GM19455 (cell line): ENCODE results near the gene AHSA1.
"Not testable (repeated sequence)": the region's sequence is repeated elsewhere in the genome, so short reads cannot be mapped to it uniquely, and the experiment has no call there.

Experiments used
- ATAC-seq: cut with Tn5 transposase; IDR thresholded peaks from one replicate; pipeline ENCODE4 v1.9.1; 2021; ENCODE audit not compliant: unreplicated experiment

The AHSA1 gene

GRCh38 chr14:77457522-77458248, at the start of gene AHSA1, which contains the start of gene VIPAS39:
AHSA1 (plus strand) TSS chr14:77458093; CDS start chr14:77458190, 97 bp downstream.
VIPAS39 (minus strand) TSS chr14:77457601; CDS start chr14:77454102, 3,499 bp downstream.
- peak; percentile 87 for ATAC-seq

GRCh38 chr14:77409131-77409533, 48.8 kb upstream of the AHSA1 start:
- no peak for ATAC-seq

GRCh38 chr14:77415403-77416030, 42.4 kb upstream of the AHSA1 start:
- not testable (repeated sequence) for ATAC-seq

GRCh38 chr14:77416098-77416497, 41.8 kb upstream of the AHSA1 start:
- ATAC-seq, result not testable (repeated sequence)

GRCh38 chr14:77416836-77417235, 41.1 kb upstream of the AHSA1 start:
- no peak for ATAC-seq

- no peak for ATAC-seq
These were observed 36.7 kb upstream of the AHSA1 start for GRCh38 chr14:77421201-77421600.

GRCh38 chr14:77423423-77423822, 34.5 kb upstream of the AHSA1 start, which contains the start of gene NOXRED1:
NOXRED1 (minus strand) TSS chr14:77423523; CDS start chr14:77422889, 634 bp downstream.
- ATAC-seq, result no peak

- ATAC-seq, result no peak
These were observed 33.0 kb upstream of the AHSA1 start for GRCh38 chr14:77424862-77425261.

- no peak for ATAC-seq
These were observed 31.5 kb upstream of the AHSA1 start for GRCh38 chr14:77426396-77426795.

GRCh38 chr14:77436042-77436441, 21.9 kb upstream of the AHSA1 start:
- no peak for ATAC-seq

GRCh38 chr14:77438596-77438995, 19.3 kb upstream of the AHSA1 start:
- no peak for ATAC-seq

GRCh38 chr14:77439861-77440260, 18.0 kb upstream of the AHSA1 start:
- ATAC-seq, result no peak

- no peak for ATAC-seq
These were observed 15.7 kb upstream of the AHSA1 start for GRCh38 chr14:77442196-77442595.

- no peak for ATAC-seq
These were observed 1.8 kb upstream of the AHSA1 start for GRCh38 chr14:77455966-77456640.

GRCh38 chr14:77457115-77457521, 775 bp upstream of the AHSA1 start:
- peak; percentile 22 for ATAC-seq

- ATAC-seq, result peak; percentile 22
These were observed 507 bp downstream of the AHSA1 start for GRCh38 chr14:77458249-77458950.

GRCh38 chr14:77459072-77459723, 1.3 kb downstream of the AHSA1 start:
- ATAC-seq, result no peak

GRCh38 chr14:77467801-77468200, 9.9 kb downstream of the AHSA1 start:
- ATAC-seq, result no peak

- no peak for ATAC-seq
These were observed 11.2 kb downstream of the AHSA1 start for GRCh38 chr14:77469067-77469505.

GRCh38 chr14:77469539-77469938, 11.6 kb downstream of the AHSA1 start:
- ATAC-seq, result no peak
